ENCODE measurements around the gene CREB3L2. TPM values are rescaled to one million over a fixed set of nuclear protein-coding genes. Genes with fewer than 3 reads are reported as not detected.
A peak's percentile ranks its signal among the peaks of the same experiment; 100 is the strongest.

The CREB3L2 gene
- total and polyA plus RNA-seq, 2 of the 13 experiments (the other 11 are each of a cell fraction or from before 2014, with no cell fraction given) = 22.1 to 41.1 TPM

DNA sequence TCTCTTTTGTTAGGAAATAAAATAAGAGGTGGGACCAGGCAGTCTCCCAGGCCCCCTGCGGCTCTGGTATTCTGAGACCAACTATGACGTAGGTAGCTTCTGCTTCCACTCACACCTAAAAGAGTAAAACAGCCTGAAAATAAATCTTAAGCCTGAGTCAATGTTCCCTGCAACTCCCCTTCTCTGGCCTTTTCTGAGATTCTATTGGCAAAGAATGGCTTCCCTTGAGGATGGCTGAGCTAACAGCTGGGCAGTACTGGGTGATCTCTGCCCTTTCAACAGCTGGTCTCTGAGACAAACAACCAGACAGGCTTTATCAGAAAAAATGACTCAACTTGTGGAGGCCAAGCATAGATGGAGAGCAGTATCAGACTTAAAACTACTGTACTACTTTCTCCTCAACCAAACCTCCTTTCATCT is 58.7 kb downstream of the CREB3L2 start (continued):
- TF ChIP-seq HMG20A (CRISPR knock-in tag; IDR thresholded peaks at IDR 0.05; ENCODE audit: borderline replicate concordance) (peak; percentile 24; the same call in 1 of the 2 replicates), ELF3 (CRISPR knock-in tag; IDR thresholded peaks at IDR 0.05) (no peak), TSC22D2 (CRISPR knock-in tag; IDR thresholded peaks at IDR 0.05; ENCODE audit: borderline replicate concordance) (no peak), KMT2B (CRISPR knock-in tag; IDR thresholded peaks at IDR 0.05) (no peak), FOXO1 (CRISPR knock-in tag; IDR thresholded peaks at IDR 0.05) (0 out of 2 replicates have a peak, but pooled peaks have one; percentile 15), CHD4 (IDR thresholded peaks at IDR 0.05; ENCODE audit: borderline replicate concordance, low read length) (no peak), NR2F2 (IDR thresholded peaks at IDR 0.05; ENCODE audit: borderline replicate concordance, low read depth) (peak; percentile 66), POLR2A (IDR thresholded peaks at IDR 0.05; ENCODE audit: insufficient read depth in 1 of 2, low read depth in 2 of 2, low read length in 2 of 2) (no peak), ZNF768 (CRISPR knock-in tag; IDR thresholded peaks at IDR 0.05) (no peak), GABPA (IDR thresholded peaks at IDR 0.05; ENCODE audit: low read depth, low read length) (no peak), GABPA (CRISPR knock-in tag; IDR thresholded peaks at IDR 0.05; ENCODE audit: low read depth) (no peak), ZNF549 (CRISPR knock-in tag; IDR thresholded peaks at IDR 0.05) (no peak), NR2F1 (CRISPR knock-in tag; IDR thresholded peaks at IDR 0.05) (peak; percentile 63 to 87; a peak in 3 of 4 replicates), FOSL1 (CRISPR knock-in tag; IDR thresholded peaks at IDR 0.05; ENCODE audit: borderline replicate concordance) (0 out of 2 replicates have a peak, but pooled peaks have one; percentile 22), KLF11 (CRISPR knock-in tag; IDR thresholded peaks at IDR 0.05) (no peak), SIX4 (CRISPR knock-in tag; IDR thresholded peaks at IDR 0.05) (no peak), ZNF577 (CRISPR knock-in tag; IDR thresholded peaks at IDR 0.05; ENCODE audit: borderline replicate concordance, low read depth) (no peak), SAP130 (CRISPR knock-in tag; IDR thresholded peaks at IDR 0.05; ENCODE audit: low read depth) (peak; percentile 62), NFIC (IDR thresholded peaks at IDR 0.05; ENCODE audit: low read length) (0 out of 2 replicates have a peak, but pooled peaks have one; percentile 18), MYNN (CRISPR knock-in tag; IDR thresholded peaks at IDR 0.05; ENCODE audit: low read depth) (no peak)
- TF ChIP-seq, protein P1, sequence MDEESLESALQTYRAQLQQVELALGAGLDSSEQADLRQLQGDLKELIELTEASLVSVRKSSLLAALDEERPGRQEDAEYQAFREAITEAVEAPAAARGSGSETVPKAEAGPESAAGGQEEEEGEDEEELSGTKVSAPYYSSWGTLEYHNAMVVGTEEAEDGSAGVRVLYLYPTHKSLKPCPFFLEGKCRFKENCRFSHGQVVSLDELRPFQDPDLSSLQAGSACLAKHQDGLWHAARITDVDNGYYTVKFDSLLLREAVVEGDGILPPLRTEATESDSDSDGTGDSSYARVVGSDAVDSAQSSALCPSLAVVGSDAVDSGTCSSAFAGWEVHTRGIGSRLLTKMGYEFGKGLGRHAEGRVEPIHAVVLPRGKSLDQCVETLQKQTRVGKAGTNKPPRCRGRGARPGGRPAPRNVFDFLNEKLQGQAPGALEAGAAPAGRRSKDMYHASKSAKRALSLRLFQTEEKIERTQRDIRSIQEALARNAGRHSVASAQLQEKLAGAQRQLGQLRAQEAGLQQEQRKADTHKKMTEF (CRISPR knock-in tag; IDR thresholded peaks at IDR 0.05) = 0 out of 2 replicates have a peak, but pooled peaks have one; percentile 33
- TF ChIP-seq, protein P2, sequence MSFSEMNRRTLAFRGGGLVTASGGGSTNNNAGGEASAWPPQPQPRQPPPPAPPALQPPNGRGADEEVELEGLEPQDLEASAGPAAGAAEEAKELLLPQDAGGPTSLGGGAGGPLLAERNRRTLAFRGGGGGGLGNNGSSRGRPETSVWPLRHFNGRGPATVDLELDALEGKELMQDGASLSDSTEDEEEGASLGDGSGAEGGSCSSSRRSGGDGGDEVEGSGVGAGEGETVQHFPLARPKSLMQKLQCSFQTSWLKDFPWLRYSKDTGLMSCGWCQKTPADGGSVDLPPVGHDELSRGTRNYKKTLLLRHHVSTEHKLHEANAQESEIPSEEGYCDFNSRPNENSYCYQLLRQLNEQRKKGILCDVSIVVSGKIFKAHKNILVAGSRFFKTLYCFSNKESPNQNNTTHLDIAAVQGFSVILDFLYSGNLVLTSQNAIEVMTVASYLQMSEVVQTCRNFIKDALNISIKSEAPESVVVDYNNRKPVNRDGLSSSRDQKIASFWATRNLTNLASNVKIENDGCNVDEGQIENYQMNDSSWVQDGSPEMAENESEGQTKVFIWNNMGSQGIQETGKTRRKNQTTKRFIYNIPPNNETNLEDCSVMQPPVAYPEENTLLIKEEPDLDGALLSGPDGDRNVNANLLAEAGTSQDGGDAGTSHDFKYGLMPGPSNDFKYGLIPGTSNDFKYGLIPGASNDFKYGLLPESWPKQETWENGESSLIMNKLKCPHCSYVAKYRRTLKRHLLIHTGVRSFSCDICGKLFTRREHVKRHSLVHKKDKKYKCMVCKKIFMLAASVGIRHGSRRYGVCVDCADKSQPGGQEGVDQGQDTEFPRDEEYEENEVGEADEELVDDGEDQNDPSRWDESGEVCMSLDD (CRISPR knock-in tag; IDR thresholded peaks at IDR 0.05; ENCODE audit: borderline replicate concordance) = no peak
- TF ChIP-seq, protein P3, sequence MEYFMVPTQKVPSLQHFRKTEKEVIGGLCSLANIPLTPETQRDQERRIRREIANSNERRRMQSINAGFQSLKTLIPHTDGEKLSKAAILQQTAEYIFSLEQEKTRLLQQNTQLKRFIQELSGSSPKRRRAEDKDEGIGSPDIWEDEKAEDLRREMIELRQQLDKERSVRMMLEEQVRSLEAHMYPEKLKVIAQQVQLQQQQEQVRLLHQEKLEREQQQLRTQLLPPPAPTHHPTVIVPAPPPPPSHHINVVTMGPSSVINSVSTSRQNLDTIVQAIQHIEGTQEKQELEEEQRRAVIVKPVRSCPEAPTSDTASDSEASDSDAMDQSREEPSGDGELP (IDR thresholded peaks at IDR 0.05; ENCODE audit: borderline replicate concordance, low read depth) = peak; percentile 97
- TF ChIP-seq, protein P4, sequence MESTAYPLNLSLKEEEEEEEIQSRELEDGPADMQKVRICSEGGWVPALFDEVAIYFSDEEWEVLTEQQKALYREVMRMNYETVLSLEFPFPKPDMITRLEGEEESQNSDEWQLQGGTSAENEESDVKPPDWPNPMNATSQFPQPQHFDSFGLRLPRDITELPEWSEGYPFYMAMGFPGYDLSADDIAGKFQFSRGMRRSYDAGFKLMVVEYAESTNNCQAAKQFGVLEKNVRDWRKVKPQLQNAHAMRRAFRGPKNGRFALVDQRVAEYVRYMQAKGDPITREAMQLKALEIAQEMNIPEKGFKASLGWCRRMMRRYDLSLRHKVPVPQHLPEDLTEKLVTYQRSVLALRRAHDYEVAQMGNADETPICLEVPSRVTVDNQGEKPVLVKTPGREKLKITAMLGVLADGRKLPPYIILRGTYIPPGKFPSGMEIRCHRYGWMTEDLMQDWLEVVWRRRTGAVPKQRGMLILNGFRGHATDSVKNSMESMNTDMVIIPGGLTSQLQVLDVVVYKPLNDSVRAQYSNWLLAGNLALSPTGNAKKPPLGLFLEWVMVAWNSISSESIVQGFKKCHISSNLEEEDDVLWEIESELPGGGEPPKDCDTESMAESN (CRISPR knock-in tag; conservative IDR thresholded peaks at IDR 0.05) = no peak
